ENCODE measurements around the gene TMPRSS7.
A peak's percentile ranks its signal among the peaks of the same experiment; 100 is the strongest.

The TMPRSS7 gene

DNA sequence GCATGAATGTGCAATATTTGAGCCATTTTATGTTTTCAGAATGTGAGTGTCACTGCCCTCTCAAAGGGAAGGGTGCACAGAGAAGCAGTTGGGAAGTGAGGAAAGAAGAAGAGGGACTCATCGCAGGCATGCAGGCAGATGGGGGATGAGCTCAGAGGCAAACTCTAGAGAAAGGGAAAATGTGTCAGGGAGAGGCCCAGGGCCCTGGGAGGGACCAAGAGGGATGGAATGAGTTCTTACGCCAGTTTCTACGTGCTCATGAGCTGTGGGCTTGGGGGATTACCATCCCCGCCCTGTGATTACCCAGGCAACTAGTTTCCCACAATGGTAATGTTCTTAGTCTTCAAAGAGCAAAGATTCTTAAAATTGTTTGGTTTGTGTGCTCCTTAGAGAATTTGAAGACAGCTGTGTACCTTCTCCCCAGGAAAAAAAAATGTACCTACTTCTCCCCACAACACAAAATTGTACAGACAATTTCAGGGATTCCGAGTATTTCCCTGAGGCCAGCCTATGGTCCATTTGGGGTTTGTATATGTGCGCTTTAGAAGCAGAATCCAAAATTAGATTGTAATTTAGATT is 80.7 kb downstream of the TMPRSS7 start:
- Histone ChIP-seq H3K27ac (ENCODE audit: low read depth in 2 of 2, low read length in 2 of 2) (no peak overlapping the region), H3K27me3 (ENCODE audit: control insufficient read depth in 2 of 2, insufficient read depth in 2 of 2, low read length in 2 of 2) (no peaks in the 10 kb centered on the region), H3K9me3 (ENCODE audit: control insufficient read depth in 2 of 2, low read length in 2 of 2) (no peaks in the 10 kb centered on the region), H3K4me1 (ENCODE audit: control insufficient read depth in 2 of 2, insufficient read depth in 2 of 2, low read length in 2 of 2) (peaks cover 0 to 2% of the 10 kb centered on the region in 2 donors), H3K36me3 (ENCODE audit: control insufficient read depth in 2 of 2, insufficient read depth in 2 of 2, low read length in 2 of 2) (peaks cover 19 to 30% of the 10 kb centered on the region in 2 donors), H3K4me3 (ENCODE audit: low read length in 2 of 2) (no peak overlapping the region), H3K9ac (ENCODE audit: low read depth in 1 of 2, low read length in 2 of 2) (no peak overlapping the region)

DNA sequence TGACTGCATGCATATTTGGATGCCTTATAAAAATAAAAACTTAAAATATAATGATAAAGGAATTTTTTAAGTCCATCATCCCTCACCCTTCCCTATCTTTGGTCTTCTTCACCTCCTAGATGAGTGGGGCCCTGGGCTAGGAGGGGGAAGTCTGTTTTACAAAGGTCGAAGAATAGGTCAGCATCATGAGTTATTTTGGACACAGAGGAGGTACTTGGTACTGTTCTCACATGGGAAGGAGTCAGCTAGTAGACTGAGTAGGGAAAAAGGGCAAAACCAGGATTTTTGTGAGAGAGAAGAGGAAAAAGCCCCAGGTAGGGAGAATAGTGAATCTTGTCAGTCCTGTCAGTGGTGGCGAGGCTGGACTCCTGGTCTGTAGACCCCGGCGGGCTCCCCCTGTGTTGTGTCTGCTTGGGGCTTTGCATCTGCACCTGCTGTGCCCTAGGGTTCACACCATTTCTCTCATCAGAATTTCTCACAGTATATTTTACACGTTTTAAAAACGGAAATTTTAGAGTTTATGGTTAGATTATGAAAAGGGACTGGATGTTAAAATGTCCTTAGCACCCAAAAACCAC is 81.4 kb downstream of the TMPRSS7 start:
- Histone ChIP-seq H3K4me3 (ENCODE audit: low read length in 2 of 2) (no peak overlapping the region), H3K27me3 (ENCODE audit: control insufficient read depth in 2 of 2, insufficient read depth in 2 of 2, low read length in 2 of 2) (no peaks in the 10 kb centered on the region), H3K9me3 (ENCODE audit: control insufficient read depth in 2 of 2, low read length in 2 of 2) (no peaks in the 10 kb centered on the region), H3K9ac (ENCODE audit: low read depth in 1 of 2, low read length in 2 of 2) (no peak overlapping the region), H3K36me3 (ENCODE audit: control insufficient read depth in 2 of 2, insufficient read depth in 2 of 2, low read length in 2 of 2) (peaks cover 19 to 32% of the 10 kb centered on the region in 2 donors), H3K27ac (ENCODE audit: low read depth in 2 of 2, low read length in 2 of 2) (no peak overlapping the region), H3K4me1 (ENCODE audit: control insufficient read depth in 2 of 2, insufficient read depth in 2 of 2, low read length in 2 of 2) (peaks cover 0 to 2% of the 10 kb centered on the region in 2 donors)

DNA sequence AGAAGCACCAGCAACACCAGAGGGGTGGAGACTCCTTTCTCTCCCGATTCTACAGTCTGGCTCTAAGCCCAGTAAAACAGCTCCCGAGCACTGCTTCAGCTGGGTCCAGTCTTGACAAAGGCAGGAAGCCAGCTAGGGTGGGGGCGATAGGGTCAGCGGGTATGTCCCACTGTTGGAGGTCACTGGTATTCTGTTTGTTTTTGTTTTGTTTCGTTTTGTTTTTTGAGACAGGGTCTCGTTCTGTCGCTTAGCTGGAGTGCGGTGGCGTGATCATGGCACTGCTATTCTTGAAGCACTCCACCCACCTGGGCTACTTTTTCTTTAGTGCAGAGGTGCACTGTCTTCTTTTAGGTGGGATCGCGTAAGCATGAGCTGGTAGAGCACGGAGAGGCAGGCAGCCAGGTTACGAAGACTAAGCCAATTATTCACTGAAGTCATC is 82.2 kb downstream of the TMPRSS7 start:
- Histone ChIP-seq H3K27me3 (ENCODE audit: control insufficient read depth in 2 of 2, insufficient read depth in 2 of 2, low read length in 2 of 2) (no peaks in the 10 kb centered on the region), H3K4me3 (ENCODE audit: low read length in 2 of 2) (peak overlapping the region in 1 of 2 donors; percentile 17), H3K9me3 (ENCODE audit: control insufficient read depth in 2 of 2, low read length in 2 of 2) (no peaks in the 10 kb centered on the region), H3K36me3 (ENCODE audit: control insufficient read depth in 2 of 2, insufficient read depth in 2 of 2, low read length in 2 of 2) (peaks cover 15 to 37% of the 10 kb centered on the region in 2 donors), H3K27ac (ENCODE audit: low read depth in 2 of 2, low read length in 2 of 2) (no peak overlapping the region), H3K4me1 (ENCODE audit: control insufficient read depth in 2 of 2, insufficient read depth in 2 of 2, low read length in 2 of 2) (peaks cover 0 to 2% of the 10 kb centered on the region in 2 donors), H3K9ac (ENCODE audit: low read depth in 1 of 2, low read length in 2 of 2) (no peak overlapping the region)

DNA sequence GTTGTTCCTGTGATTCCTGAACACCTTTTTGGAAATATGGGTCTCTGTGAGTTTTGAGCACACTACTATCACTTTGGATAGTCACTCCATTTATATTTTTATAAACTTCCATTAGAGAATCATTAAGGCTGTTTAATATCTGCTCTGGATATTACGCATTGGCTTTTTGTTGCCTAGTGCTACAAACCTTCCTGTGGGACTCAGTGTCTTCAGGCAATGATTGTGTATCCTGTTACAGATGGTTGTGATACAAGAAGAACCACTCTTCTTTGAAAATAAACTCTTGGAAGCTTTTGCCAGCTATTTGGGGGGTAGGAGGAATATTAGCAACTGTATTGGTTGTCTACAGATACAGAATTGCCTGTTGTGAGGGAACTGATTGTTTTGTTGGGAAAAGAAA is 82.9 kb downstream of the TMPRSS7 start:
- Histone ChIP-seq H3K27me3 (ENCODE audit: control insufficient read depth in 2 of 2, insufficient read depth in 2 of 2, low read length in 2 of 2) (no peaks in the 10 kb centered on the region), H3K9ac (ENCODE audit: low read depth in 1 of 2, low read length in 2 of 2) (no peak overlapping the region), H3K9me3 (ENCODE audit: control insufficient read depth in 2 of 2, low read length in 2 of 2) (no peaks in the 10 kb centered on the region), H3K4me1 (ENCODE audit: control insufficient read depth in 2 of 2, insufficient read depth in 2 of 2, low read length in 2 of 2) (peaks cover 0 to 2% of the 10 kb centered on the region in 2 donors), H3K4me3 (ENCODE audit: low read length in 2 of 2) (no peak overlapping the region), H3K27ac (ENCODE audit: low read depth in 2 of 2, low read length in 2 of 2) (peak overlapping the region in 1 of 2 donors; percentile 6), H3K36me3 (ENCODE audit: control insufficient read depth in 2 of 2, insufficient read depth in 2 of 2, low read length in 2 of 2) (peaks cover 15 to 39% of the 10 kb centered on the region in 2 donors)

DNA sequence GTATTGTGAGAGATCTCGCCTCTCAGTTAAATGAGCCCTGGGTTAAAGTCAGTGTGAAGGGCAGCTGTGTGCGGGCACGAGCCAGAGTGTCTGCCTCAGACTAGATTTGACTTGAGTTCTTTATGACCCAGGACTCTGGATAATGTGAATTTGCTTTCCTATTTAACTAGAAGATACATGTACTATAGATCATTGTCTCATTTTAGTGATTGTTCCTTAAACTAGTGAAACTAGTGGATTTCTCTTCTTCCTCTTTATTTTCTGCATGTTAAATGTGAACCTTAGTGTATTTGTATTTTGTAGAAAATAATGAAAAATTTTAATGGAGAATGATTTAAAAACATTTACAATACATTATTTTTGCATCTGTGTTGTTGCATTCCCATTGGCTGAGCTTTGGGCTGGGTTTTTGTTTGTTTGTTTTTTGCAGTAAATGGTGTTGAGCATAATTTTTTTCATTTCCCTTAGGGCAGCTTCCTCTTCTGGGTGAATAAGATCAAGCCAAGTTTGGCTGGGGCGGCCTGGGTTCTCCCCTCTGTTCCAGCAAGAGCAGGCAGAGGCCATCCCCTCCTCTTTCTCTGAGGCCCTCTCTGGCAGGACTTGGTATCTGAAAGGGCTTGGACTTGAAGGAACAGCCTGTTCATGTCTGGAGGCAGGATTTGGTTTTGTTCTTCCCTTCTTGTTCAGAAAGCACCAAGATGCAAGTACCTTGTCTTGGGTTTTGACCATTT is 83.5 kb downstream of the TMPRSS7 start:
- Histone ChIP-seq H3K27me3 (ENCODE audit: control insufficient read depth in 2 of 2, insufficient read depth in 2 of 2, low read length in 2 of 2) (no peaks in the 10 kb centered on the region), H3K4me1 (ENCODE audit: control insufficient read depth in 2 of 2, insufficient read depth in 2 of 2, low read length in 2 of 2) (peaks cover 0 to 2% of the 10 kb centered on the region in 2 donors), H3K27ac (ENCODE audit: low read depth in 2 of 2, low read length in 2 of 2) (peak overlapping the region in 1 of 2 donors; percentile 6), H3K9ac (ENCODE audit: low read depth in 1 of 2, low read length in 2 of 2) (no peak overlapping the region), H3K9me3 (ENCODE audit: control insufficient read depth in 2 of 2, low read length in 2 of 2) (no peaks in the 10 kb centered on the region), H3K4me3 (ENCODE audit: low read length in 2 of 2) (no peak overlapping the region), H3K36me3 (ENCODE audit: control insufficient read depth in 2 of 2, insufficient read depth in 2 of 2, low read length in 2 of 2) (peaks cover 15 to 38% of the 10 kb centered on the region in 2 donors)

DNA sequence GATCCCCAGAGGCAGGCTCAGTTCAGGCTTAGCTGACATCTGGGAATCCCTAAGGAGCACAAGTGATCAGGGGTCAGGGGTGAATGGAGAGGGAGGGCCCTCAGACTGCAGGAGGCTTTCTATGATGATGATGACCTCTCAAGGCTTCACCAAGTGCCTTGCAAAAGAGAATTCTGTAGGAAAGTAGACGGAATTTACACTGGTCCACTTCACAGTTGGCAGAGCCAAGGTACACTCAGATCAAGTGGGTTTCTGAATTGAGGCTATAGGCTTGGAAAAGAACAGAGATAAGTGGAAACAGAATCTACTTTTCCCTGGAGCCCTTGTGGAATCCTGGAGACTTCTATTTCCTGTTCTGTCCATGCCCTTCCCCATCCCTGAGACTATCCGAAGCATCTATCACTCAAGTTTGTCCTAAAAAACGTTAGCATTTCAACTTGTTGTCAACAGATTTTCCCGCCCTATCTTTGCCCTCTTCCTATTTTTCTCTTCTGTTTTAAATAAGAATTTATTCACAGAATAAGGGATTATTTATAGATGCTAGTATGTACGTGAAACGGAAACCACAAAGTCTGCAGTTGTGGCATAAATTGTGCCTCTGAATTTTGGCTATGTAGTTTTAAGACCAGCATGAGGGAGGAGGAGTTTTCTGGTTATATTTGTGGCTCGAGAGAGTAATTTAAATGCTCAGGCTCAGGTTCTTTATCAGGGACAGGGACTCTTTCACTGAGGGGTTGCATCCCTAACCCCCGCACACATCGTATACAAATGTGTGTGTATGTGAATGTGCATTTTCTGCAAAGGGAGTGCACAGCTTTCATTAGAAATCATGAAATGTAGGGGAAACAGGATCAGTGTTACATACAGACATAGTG is 85.7 kb downstream of the TMPRSS7 start:
- H3K27me3 ChIP-seq (ENCODE audit: control insufficient read depth in 2 of 2, insufficient read depth in 2 of 2, low read length in 2 of 2) = no peaks in the 10 kb centered on the region
- no peaks in the 10 kb centered on the region for H3K9me3 ChIP-seq (ENCODE audit: control insufficient read depth in 2 of 2, low read length in 2 of 2)
- peaks cover 14 to 23% of the 10 kb centered on the region in 2 donors for H3K36me3 ChIP-seq (ENCODE audit: control insufficient read depth in 2 of 2, insufficient read depth in 2 of 2, low read length in 2 of 2)
- H3K4me1 ChIP-seq (ENCODE audit: control insufficient read depth in 2 of 2, insufficient read depth in 2 of 2, low read length in 2 of 2) = peaks cover 0 to 2% of the 10 kb centered on the region in 2 donors
- H3K27ac ChIP-seq (ENCODE audit: low read depth in 2 of 2, low read length in 2 of 2) = no peak overlapping the region
- H3K4me3 ChIP-seq (ENCODE audit: low read length in 2 of 2) = no peak overlapping the region
- H3K9ac ChIP-seq (ENCODE audit: low read depth in 1 of 2, low read length in 2 of 2) = no peak overlapping the region

DNA sequence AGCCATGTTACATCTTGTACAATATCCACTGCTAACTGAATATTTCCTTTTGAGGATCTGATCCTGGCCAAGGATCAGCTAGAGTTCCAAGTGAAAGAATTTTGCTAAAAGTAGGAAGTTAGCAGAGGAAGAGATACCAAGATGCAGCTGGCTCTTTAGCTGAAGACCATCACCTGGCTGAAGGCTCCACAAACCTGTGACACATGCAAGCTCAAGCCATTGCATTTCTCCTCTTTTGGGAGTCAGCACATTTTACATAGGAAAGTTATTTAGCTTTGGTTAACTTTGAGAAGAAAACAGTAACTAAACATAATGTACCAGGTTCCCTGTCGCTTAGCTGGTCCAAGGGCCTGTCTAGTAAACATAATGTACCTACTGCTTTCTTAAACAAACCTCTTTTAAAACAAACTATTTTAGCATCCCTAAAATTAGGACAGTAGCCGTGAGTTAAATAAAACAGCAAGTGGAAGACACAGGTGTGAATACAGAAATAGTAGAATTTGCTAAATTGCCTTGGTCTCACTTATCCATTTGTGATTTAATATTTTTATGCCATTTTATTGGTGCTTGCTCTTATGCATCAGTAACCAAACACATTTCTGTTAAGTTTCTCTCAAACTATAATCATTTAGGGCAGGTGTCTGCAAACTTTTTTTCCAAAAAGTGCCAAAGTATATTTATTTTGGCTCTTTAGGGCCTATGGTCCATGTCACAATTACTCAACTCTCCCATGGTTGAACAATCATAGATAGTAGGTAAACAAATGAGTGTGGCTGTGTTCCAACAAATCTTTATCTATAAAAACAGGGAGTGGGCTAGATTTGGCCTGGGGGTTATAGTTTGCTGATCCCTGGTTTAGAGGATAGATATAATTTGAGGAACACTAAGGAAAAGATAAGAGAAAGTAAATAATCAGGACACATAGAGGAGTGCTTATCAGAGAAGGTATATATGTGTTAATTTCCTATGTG is 87.3 kb downstream of the TMPRSS7 start:
- Histone ChIP-seq H3K9me3 (ENCODE audit: control insufficient read depth in 2 of 2, low read length in 2 of 2) (no peaks in the 10 kb centered on the region), H3K4me1 (ENCODE audit: control insufficient read depth in 2 of 2, insufficient read depth in 2 of 2, low read length in 2 of 2) (peaks cover 0 to 2% of the 10 kb centered on the region in 2 donors), H3K27me3 (ENCODE audit: control insufficient read depth in 2 of 2, insufficient read depth in 2 of 2, low read length in 2 of 2) (no peaks in the 10 kb centered on the region), H3K9ac (ENCODE audit: low read depth in 1 of 2, low read length in 2 of 2) (no peak overlapping the region), H3K4me3 (ENCODE audit: low read length in 2 of 2) (no peak overlapping the region), H3K27ac (ENCODE audit: low read depth in 2 of 2, low read length in 2 of 2) (no peak overlapping the region), H3K36me3 (ENCODE audit: control insufficient read depth in 2 of 2, insufficient read depth in 2 of 2, low read length in 2 of 2) (peaks cover 14 to 19% of the 10 kb centered on the region in 2 donors)

DNA sequence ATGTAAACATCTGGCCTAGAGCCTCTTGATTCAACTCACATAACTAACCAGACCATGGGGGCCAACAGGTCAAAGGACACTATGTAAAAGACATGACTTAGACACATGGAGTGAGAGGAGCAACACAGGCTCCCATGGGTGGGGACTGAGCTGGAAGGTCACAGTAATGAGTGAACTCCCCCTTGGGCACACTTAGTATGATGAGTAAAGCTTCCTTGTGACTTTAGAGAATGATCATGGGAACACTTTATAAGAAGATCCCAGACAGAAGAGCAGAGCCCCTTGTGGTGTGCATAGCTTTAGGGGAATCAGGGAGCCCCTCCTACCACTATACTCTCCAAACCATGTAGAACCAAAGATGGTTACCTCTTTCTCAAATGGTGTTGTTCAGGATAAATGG is 88.3 kb downstream of the TMPRSS7 start:
- Histone ChIP-seq H3K9me3 (ENCODE audit: control insufficient read depth in 2 of 2, low read length in 2 of 2) (no peaks in the 10 kb centered on the region), H3K9ac (ENCODE audit: low read depth in 1 of 2, low read length in 2 of 2) (no peak overlapping the region), H3K27me3 (ENCODE audit: control insufficient read depth in 2 of 2, insufficient read depth in 2 of 2, low read length in 2 of 2) (no peaks in the 10 kb centered on the region), H3K36me3 (ENCODE audit: control insufficient read depth in 2 of 2, insufficient read depth in 2 of 2, low read length in 2 of 2) (peaks cover 11 to 14% of the 10 kb centered on the region in 2 donors), H3K27ac (ENCODE audit: low read depth in 2 of 2, low read length in 2 of 2) (no peak overlapping the region), H3K4me1 (ENCODE audit: control insufficient read depth in 2 of 2, insufficient read depth in 2 of 2, low read length in 2 of 2) (peaks cover 0 to 2% of the 10 kb centered on the region in 2 donors), H3K4me3 (ENCODE audit: low read length in 2 of 2) (no peak overlapping the region)

DNA sequence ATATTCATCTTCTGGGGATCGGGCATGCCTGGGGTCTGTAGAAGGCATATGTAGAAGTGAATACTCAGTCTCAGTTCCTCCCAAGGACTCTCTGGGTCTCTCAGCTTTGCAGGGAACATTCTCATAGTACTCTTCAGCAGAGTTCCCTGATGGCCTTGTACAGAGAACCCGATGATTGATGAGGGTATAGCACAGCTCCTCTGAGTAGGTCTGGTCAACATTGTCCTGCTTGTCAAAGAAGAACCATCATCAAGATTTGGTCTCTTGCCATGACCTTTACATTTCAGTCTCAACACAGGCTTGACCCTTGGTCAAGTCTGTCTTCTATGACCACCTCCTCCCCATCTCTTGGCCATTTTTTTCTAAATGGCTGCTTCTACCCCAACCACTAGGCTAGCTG is 89.0 kb downstream of the TMPRSS7 start:
- Histone ChIP-seq H3K9me3 (ENCODE audit: control insufficient read depth in 2 of 2, low read length in 2 of 2) (no peaks in the 10 kb centered on the region), H3K27me3 (ENCODE audit: control insufficient read depth in 2 of 2, insufficient read depth in 2 of 2, low read length in 2 of 2) (no peaks in the 10 kb centered on the region), H3K4me1 (ENCODE audit: control insufficient read depth in 2 of 2, insufficient read depth in 2 of 2, low read length in 2 of 2) (peaks cover 0 to 2% of the 10 kb centered on the region in 2 donors), H3K36me3 (ENCODE audit: control insufficient read depth in 2 of 2, insufficient read depth in 2 of 2, low read length in 2 of 2) (peaks cover 13 to 14% of the 10 kb centered on the region in 2 donors), H3K4me3 (ENCODE audit: low read length in 2 of 2) (no peak overlapping the region), H3K27ac (ENCODE audit: low read depth in 2 of 2, low read length in 2 of 2) (no peak overlapping the region), H3K9ac (ENCODE audit: low read depth in 1 of 2, low read length in 2 of 2) (no peak overlapping the region)
